Measurements from ENCODE around the gene TRAF4.

The TRAF4 gene

GRCh38 chr17:28743243-28744103 lies at the start of gene TRAF4:
TSS of gene TRAF4 (plus strand) at chr17:28744011. CDS start at chr17:28744113, 102 bp downstream.
- DNase-seq = peak; percentile 82

- DNase-seq = no peak
Measured at GRCh38 chr17:28698253-28698941, 45.4 kb upstream of the TRAF4 start.

GRCh38 chr17:28700278-28700677 lies 43.5 kb upstream of the TRAF4 start:
- DNase-seq = no peak

GRCh38 chr17:28700830-28701492 lies 42.9 kb upstream of the TRAF4 start:
- no peak for DNase-seq

GRCh38 chr17:28702026-28702751 lies 41.6 kb upstream of the TRAF4 start:
- DNase-seq = no peak

- DNase-seq = no peak
Measured at GRCh38 chr17:28702752-28703150, 41.1 kb upstream of the TRAF4 start.

GRCh38 chr17:28703552-28704218 lies 40.1 kb upstream of the TRAF4 start:
- DNase-seq = no peak

- no peak for DNase-seq
Measured at GRCh38 chr17:28704219-28704858, 39.5 kb upstream of the TRAF4 start.

GRCh38 chr17:28705074-28705659 lies 38.6 kb upstream of the TRAF4 start:
- no peak for DNase-seq

- DNase-seq = no peak
Measured at GRCh38 chr17:28705728-28706334, 38.0 kb upstream of the TRAF4 start.

GRCh38 chr17:28706471-28707338 lies 37.1 kb upstream of the TRAF4 start:
- DNase-seq = no peak

- no peak for DNase-seq
Measured at GRCh38 chr17:28707339-28707720, 36.5 kb upstream of the TRAF4 start.

GRCh38 chr17:28710861-28711722 lies 32.7 kb upstream of the TRAF4 start:
- DNase-seq = peak; percentile 91

GRCh38 chr17:28711723-28712031 lies 32.1 kb upstream of the TRAF4 start, which contains the start of gene PROCA1:
TSS of gene PROCA1 (minus strand) at chr17:28711888. CDS start at chr17:28711660, 228 bp downstream.
- no peak for DNase-seq

- peak; percentile 65 for DNase-seq
Measured at GRCh38 chr17:28712032-28712704, 31.6 kb upstream of the TRAF4 start.

- no peak for DNase-seq
Measured at GRCh38 chr17:28712705-28713415, 31.0 kb upstream of the TRAF4 start.

GRCh38 chr17:28714281-28714680 lies 29.5 kb upstream of the TRAF4 start:
- DNase-seq = no peak

- no peak for DNase-seq
Measured at GRCh38 chr17:28715217-28715616, 28.6 kb upstream of the TRAF4 start.

All from stimulated activated CD4-positive, alpha-beta T cell treated with anti-CD3 and anti-CD28 coated beads, Interleukin-12 subunit alpha, Interleukin-12 subunit beta, amount 100 ng/mL, for 4 hours (primary cell).